Left cardiac atrium (tissue), 4 donors: ENCODE results near the gene PIEZO1. TPM values are rescaled to one million over a fixed set of nuclear protein-coding genes. Genes with fewer than 3 reads are reported as not detected.
A peak's percentile ranks its signal among the peaks of the same experiment; 100 is the strongest.

Experiments used
- ATAC-seq, 2 donors: fragments of 200-7000 bp; cut with Tn5 transposase; one replicate each; pipeline ENCODE4 v1.9.1; 2020; ENCODE audit warnings: mild to moderate bottlenecking in 2 of 2, moderate library complexity in 2 of 2
- DNase-seq: peaks from one replicate; pipeline ENCODE4 v3.0.0-alpha.2; 2020
- intact Hi-C, 2 donors: fragments of 100-400 bp; cut with DNase I; formaldehyde crosslinking; loops; one replicate each; pipeline versions ENCODE4 v1.14.1 to v1.15.1; 2022 to 2023
- total RNA-seq, 2 donors: library from RNA; stranded (reverse); fragmentation: NEBNext Ultra II Directional; extraction: Animal tissue kit (Norgen Biotek cat#: 25700); gene quantifications; one replicate each; pipeline ENCODE4 v1.2.1, GENCODE V29; 2021
- donor health status: DM: no; HTN: yes; CAD: no.
- donor health status: DM: no; HTN: yes; CAD: no; lungs with severe emphysema.
- donor health status: DM: yes; HTN: yes; CAD: no.
- donor health status: Dilated cardiomyopathy.

Gene PIEZO1
- total RNA-seq, 2 donors from 2014 or later: 50.6 to 63.6 TPM

- intact Hi-C loops: no loop called here
- ATAC-seq (no peak), DNase-seq (no peak)
Observed at GRCh38 chr16:88719933-88720296, 65.1 kb downstream of the PIEZO1 start.

- intact Hi-C loops: no loop called here
- DNase-seq: no peak
Observed at GRCh38 chr16:88719267-88719932, 65.6 kb downstream of the PIEZO1 start.

GRCh38 chr16:88718178-88718577 lies 66.8 kb downstream of the PIEZO1 start:
- intact Hi-C loops: no loop called here
- ATAC-seq (no peak), DNase-seq (no peak)

More at GRCh38 chr16:88719267-88719932, 65.6 kb downstream of the PIEZO1 start:
- ATAC-seq: peak; percentile 11 to 77

GRCh38 chr16:88716601-88717001 lies 68.4 kb downstream of the PIEZO1 start:
- intact Hi-C loops: no loop called here
- ATAC-seq: no peak
- no peak for DNase-seq

GRCh38 chr16:88716201-88716600 lies 68.8 kb downstream of the PIEZO1 start:
- intact Hi-C loops: no loop called here
- ATAC-seq (no peak), DNase-seq (no peak)

- intact Hi-C loops: no loop called here
- ATAC-seq: no peak
Observed at GRCh38 chr16:88715312-88716190, 69.5 kb downstream of the PIEZO1 start.

GRCh38 chr16:88714420-88715302 lies 70.4 kb downstream of the PIEZO1 start:
- no peak for ATAC-seq
- intact Hi-C loops: no loop called here
- DNase-seq: no peak

More at GRCh38 chr16:88715312-88716190, 69.5 kb downstream of the PIEZO1 start:
- no peak for DNase-seq

- ATAC-seq: peak in 1 of 2 donors; percentile 37
- intact Hi-C loops: no loop called here
Observed at GRCh38 chr16:88713568-88714419, 71.2 kb downstream of the PIEZO1 start.

GRCh38 chr16:88713054-88713453 lies 72.0 kb downstream of the PIEZO1 start:
- ATAC-seq: no peak
- intact Hi-C loops: no loop called here
- no peak for DNase-seq

More at GRCh38 chr16:88713568-88714419, 71.2 kb downstream of the PIEZO1 start:
- no peak for DNase-seq

- intact Hi-C loops: no loop called here
- no peak for ATAC-seq
- DNase-seq: no peak
Observed at GRCh38 chr16:88712362-88712979, 72.5 kb downstream of the PIEZO1 start.

- DNase-seq: no peak
- no peak for ATAC-seq
- intact Hi-C loops: no loop called here
Observed at GRCh38 chr16:88711750-88712340, 73.2 kb downstream of the PIEZO1 start.

GRCh38 chr16:88710556-88710955 lies 74.5 kb downstream of the PIEZO1 start:
- intact Hi-C loops: no loop called here
- DNase-seq (no peak), ATAC-seq (no peak)

- no peak for ATAC-seq
- intact Hi-C loops: no loop called here
- DNase-seq: no peak
Observed at GRCh38 chr16:88706965-88707826, 77.8 kb downstream of the PIEZO1 start.

GRCh38 chr16:88706229-88706964 lies 78.6 kb downstream of the PIEZO1 start, which contains the start of the genes CTU2 and RNF166:
TSS of gene CTU2 (plus strand) at chr16:88706503. CDS start at chr16:88706531, 28 bp downstream.
TSS of gene RNF166 (minus strand) at chr16:88706408. CDS start at chr16:88706325, 83 bp downstream.
- ATAC-seq: peak; percentile 82 to 90
- DNase-seq: peak; percentile 95
- intact Hi-C loops: no loop called here

- intact Hi-C loops: no loop called here
- DNase-seq (no peak), ATAC-seq (peak; percentile 4 to 20)
Observed at GRCh38 chr16:88705801-88706228, 79.2 kb downstream of the PIEZO1 start.
